IMR-90 (cell line): Measurements from ENCODE around the gene EDDM13. TPM values are rescaled to one million over a fixed set of nuclear protein-coding genes. Genes with fewer than 3 reads are reported as not detected.
"Not testable (repeated sequence)": the region's sequence is repeated elsewhere in the genome, so short reads cannot be mapped to it uniquely, and the experiment has no call there.

ENCODE experiments used
- ATAC-seq: fragments of 200-7000 bp; cut with Tn5 transposase; 2 replicates; pipeline ENCODE4 v1.9.1; 2020; ENCODE audit warnings: low read depth, mild to moderate bottlenecking, moderate library complexity
- BruUV-seq: library from RNA; stranded (reverse); fragments of 400-500 nt; replicated peaks from 2 replicates; lab custom pipeline; 2021; lab: Mats Ljungman, UMichigan
- CTCF ChIA-PET: fragments of 300-600 bp; formaldehyde crosslinking; extraction: SDS; loops from one replicate; lab custom pipeline; 2021; ENCODE audit warnings: antibody characterized with exemption; lab: Yijun Ruan, JAX
- POLR2A ChIA-PET: fragments of 300-600 bp; sonication (Branson Sonifier 250); formaldehyde crosslinking; loops from one replicate; lab custom pipeline; 2022; ENCODE audit warnings: antibody characterized with exemption; ENCODE audit not compliant: unreplicated experiment; lab: Charles Lee
- DNase-seq: peaks from one replicate; pipeline ENCODE4 v3.0.0; 2013
- H2AFZ ChIP-seq: replicated peaks from 2 replicates; pipeline ENCODE3; 2013; ENCODE audit warnings: low read length, mild to moderate bottlenecking; ENCODE audit not compliant: poor library complexity
- H2AK5ac ChIP-seq: 2 replicates; pipeline ENCODE4 v1.6.1; 2013; ENCODE audit warnings: low read depth, low read length, inconsistent platforms
- H2AK9ac ChIP-seq: replicated peaks from 2 replicates; pipeline ENCODE3; 2013; ENCODE audit warnings: mild to moderate bottlenecking, low read depth, low read length, moderate library complexity; ENCODE audit not compliant: poor library complexity
- H2BK120ac ChIP-seq: 2 replicates; pipeline ENCODE4 v1.6.1; 2013; ENCODE audit warnings: low read depth, low read length, inconsistent platforms
- H2BK15ac ChIP-seq: 3 replicates; pipeline ENCODE4 v1.6.1; 2013; ENCODE audit warnings: low read depth, low read length, inconsistent platforms
- H2BK20ac ChIP-seq: 2 replicates; pipeline ENCODE4 v1.6.1; 2013; ENCODE audit warnings: low read depth, mild to moderate bottlenecking, inconsistent platforms, low read length, moderate library complexity
- H2BK5ac ChIP-seq: 2 replicates; pipeline ENCODE4 v1.6.1; 2013; ENCODE audit warnings: mild to moderate bottlenecking, low read depth, low read length, inconsistent platforms; ENCODE audit not compliant: poor library complexity, severe bottlenecking
- H3K14ac ChIP-seq: replicated peaks from 2 replicates; pipeline ENCODE4 v1.6.1; 2013; ENCODE audit warnings: low read depth, low read length, inconsistent platforms
- H3K18ac ChIP-seq: 2 replicates; pipeline ENCODE4 v1.6.1; 2013; ENCODE audit warnings: low read depth, low read length, control low read depth
- H3K23ac ChIP-seq: 2 replicates; pipeline ENCODE4 v1.6.1; 2013; ENCODE audit warnings: low read depth, low read length, inconsistent platforms
- H3K27ac ChIP-seq: 2 replicates; pipeline ENCODE4 v1.5.1; 2013; ENCODE audit warnings: mild to moderate bottlenecking, control low read depth, low read length; ENCODE audit not compliant: insufficient read depth
- H3K27me3 ChIP-seq: 2 replicates; pipeline ENCODE4 v1.6.1; 2013; ENCODE audit warnings: low read length; ENCODE audit not compliant: control insufficient read depth, insufficient read depth
- H3K36me3 ChIP-seq: 2 replicates; pipeline ENCODE4 v1.6.1; 2013; ENCODE audit warnings: low read length, mixed read lengths; ENCODE audit not compliant: control insufficient read depth, insufficient read depth
- H3K4ac ChIP-seq: 2 replicates; pipeline ENCODE4 v1.6.1; 2013; ENCODE audit warnings: low read depth, low read length, inconsistent platforms
- H3K4me1 ChIP-seq: 2 replicates; pipeline ENCODE4 v1.6.1; 2013; ENCODE audit warnings: low read length, mixed read lengths; ENCODE audit not compliant: control insufficient read depth, insufficient read depth
- H3K4me2 ChIP-seq: 2 replicates; pipeline ENCODE4 v1.6.1; 2013; ENCODE audit warnings: low read depth, mild to moderate bottlenecking, control low read depth, low read length, moderate library complexity
- H3K4me3 ChIP-seq: 2 replicates; pipeline ENCODE4 v1.5.1; 2013; ENCODE audit warnings: low read depth, mild to moderate bottlenecking, control low read depth, low read length, moderate library complexity; ENCODE audit not compliant: insufficient read depth
- H3K56ac ChIP-seq: 2 replicates; pipeline ENCODE4 v1.6.1; 2013; ENCODE audit warnings: low read length, inconsistent platforms; ENCODE audit not compliant: insufficient read depth; ENCODE audit errors: extremely low read depth
- H3K79me1 ChIP-seq, 2 experiments: 2 replicates each; pipeline ENCODE4 v1.6.1; 2013; ENCODE audit warnings: low read length in 2 of 2, inconsistent platforms in 1 of 2, low read depth in 1 of 2
- H3K9ac ChIP-seq: 2 replicates; pipeline ENCODE4 v1.6.1; 2013; ENCODE audit warnings: low read depth, low read length, control low read depth
- H3K9me1 ChIP-seq: 2 replicates; pipeline ENCODE4 v1.6.1; 2013; ENCODE audit warnings: low read length, inconsistent platforms; ENCODE audit not compliant: insufficient read depth
- H3K9me3 ChIP-seq: 2 replicates; pipeline ENCODE4 v1.6.1; 2013; ENCODE audit warnings: low read length; ENCODE audit not compliant: control insufficient read depth, insufficient read depth
- H4K20me1 ChIP-seq: 2 replicates; pipeline ENCODE4 v1.6.1; 2013; ENCODE audit warnings: low read length, inconsistent platforms; ENCODE audit not compliant: insufficient read depth
- H4K5ac ChIP-seq: 2 replicates; pipeline ENCODE4 v1.6.1; 2013; ENCODE audit warnings: mild to moderate bottlenecking, low read depth, low read length, control low read depth
- H4K8ac ChIP-seq, 2 experiments: 2 replicates each; pipeline ENCODE4 v1.6.1; 2013; ENCODE audit warnings: low read depth in 2 of 2, low read length in 2 of 2, control low read depth in 1 of 2, inconsistent platforms in 1 of 2
- H4K91ac ChIP-seq: 2 replicates; pipeline ENCODE4 v1.6.1; 2013; ENCODE audit warnings: low read depth, low read length, inconsistent platforms; ENCODE audit not compliant: insufficient read depth
- BHLHE40 ChIP-seq: fragments of 150-350 bp; IDR thresholded peaks from 2 replicates; pipeline ENCODE4 v1.6.1; 2016; ENCODE audit warnings: mild to moderate bottlenecking, low read depth, low read length
- CHD1 ChIP-seq: IDR thresholded peaks from 2 replicates; pipeline ENCODE4 v1.6.1; 2012; ENCODE audit warnings: low read depth, low read length, improper control_type of control experiment
- FOS ChIP-seq: fragments of 150-350 bp; IDR thresholded peaks from 2 replicates; pipeline ENCODE4 v1.6.1; 2016; ENCODE audit warnings: low read depth, low read length
- WGBS, 2 experiments: methylation state at CpG; one replicate each; pipeline versions ENCODE4 v1.1.5 to v1.1.7; 2013; ENCODE audit warnings: missing lambda C conversion rate in 2 of 2; ENCODE audit not compliant: insufficient read length in 1 of 2; ENCODE audit errors: extremely low coverage in 2 of 2; 5-methylcytosine and 5-hydroxymethylcytosine counted together
- dilution Hi-C: fragments of 300-500 bp; cut with HindIII; formaldehyde crosslinking; loops from one replicate; pipeline ENCODE4 v1.14.3; 2018; ENCODE audit warnings: low sequenced_read_pairs; ENCODE audit not compliant: unreplicated experiment
- in situ Hi-C: fragments of 300-500 bp; cut with MboI; formaldehyde crosslinking; loops from 3 replicates; pipeline ENCODE4 v1.14.3; 2019; ENCODE audit warnings: low sequenced_read_pairs, inconsistent platforms, mixed read lengths
- intact Hi-C: fragments of 100-400 bp; cut with micrococcal nuclease; formaldehyde crosslinking; loops from 2 replicates; pipeline ENCODE4 v1.10.0; 2022
- polyA plus RNA-seq, 3 experiments: library from polyadenylated mRNA; depleted of rRNA; stranded (reverse); fragments of >200 nt; gene quantifications; 2 replicates each; pipeline ENCODE4 v1.2.3, GENCODE V29; 2012; ENCODE audit warnings: low replicate concordance in 1 of 3
- total RNA-seq: library from RNA; depleted of rRNA; stranded (reverse); fragments of >200 nt; gene quantifications from 2 replicates; pipeline ENCODE4 v1.2.3, GENCODE V29; 2012

Gene EDDM13
- total and polyA plus RNA-seq, 2 of the 4 experiments (the other 2 are of a cell fraction) = not detected

DNA sequence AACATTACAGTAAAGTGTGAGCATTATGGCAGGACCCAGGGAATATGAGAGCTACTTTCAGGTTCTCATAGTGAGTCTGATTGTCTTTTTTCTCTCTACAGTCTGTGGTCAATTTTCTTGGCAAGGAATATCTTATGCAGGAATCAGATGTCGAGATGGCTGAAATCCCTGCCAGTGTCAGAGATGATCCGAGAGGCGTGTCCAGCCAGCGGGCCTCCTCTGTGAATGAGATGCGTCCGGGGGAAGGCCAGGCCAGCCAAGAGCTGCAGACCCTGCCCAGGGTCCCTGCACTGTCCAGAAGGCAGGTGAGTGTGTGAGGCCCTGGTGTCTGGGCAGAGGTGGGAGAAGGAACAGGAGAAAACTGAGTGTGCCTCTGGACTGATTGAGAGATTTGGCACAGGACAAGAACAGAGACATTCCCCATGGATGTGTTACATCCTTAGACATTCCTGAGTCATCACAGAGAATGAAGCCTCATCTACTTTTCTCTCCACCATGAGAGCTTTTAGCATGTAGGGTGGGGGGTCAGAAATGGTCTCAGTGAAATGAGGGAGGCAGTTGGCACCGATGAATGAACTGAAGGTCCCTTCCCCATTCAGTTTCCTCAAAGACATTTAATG, 27.3 kb upstream of the EDDM13 start:
- H3K9me1 ChIP-seq = no peaks in the 10 kb centered on the region
- no peak overlapping the region for H4K8ac ChIP-seq
- no peak overlapping the region for H3K27ac ChIP-seq
- H2BK120ac ChIP-seq = no peak overlapping the region
- no peak overlapping the region for H4K5ac ChIP-seq
- no peak overlapping the region for H3K56ac ChIP-seq
- H2BK20ac ChIP-seq = no peak overlapping the region
- intact Hi-C loops = no loop called here
- peak; percentile 33 for DNase-seq
- no peak overlapping the region for H2AK9ac ChIP-seq
- no peaks in the 10 kb centered on the region for H3K4me1 ChIP-seq
- no TSS peak for BruUV-seq
- ATAC-seq = peak; percentile 63
- no peak overlapping the region for H4K91ac ChIP-seq
- H3K4me3 ChIP-seq = no peak overlapping the region
- H2AK5ac ChIP-seq = no peak overlapping the region
- WGBS, 2 experiments = 74% methylated on average over 4 of the region's 7 CpGs; no CpG with 5 or more reads in 1 of the 2 experiments
- TF ChIP-seq FOS (no peak), BHLHE40 (no peak), CHD1 (no peak)
- CTCF ChIA-PET = no interaction called here
- no peak overlapping the region for H3K9ac ChIP-seq
- no peak overlapping the region for H2BK15ac ChIP-seq
- POLR2A ChIA-PET = no interaction called here
- dilution Hi-C loops = no loop called here
- no peak overlapping the region for H2BK5ac ChIP-seq
- no peaks in the 10 kb centered on the region for H3K36me3 ChIP-seq
- no peak overlapping the region for H2AFZ ChIP-seq
- H3K18ac ChIP-seq = no peak overlapping the region
- H3K4me2 ChIP-seq = no peak overlapping the region
- in situ Hi-C loops = no loop called here
- H4K20me1 ChIP-seq = no peaks in the 10 kb centered on the region
- no peaks in the 10 kb centered on the region for H3K79me1 ChIP-seq
- no peak overlapping the region for H3K4ac ChIP-seq
- H3K9me3 ChIP-seq = peaks cover 11% of the 10 kb centered on the region
- H3K23ac ChIP-seq = no peak overlapping the region
- H3K27me3 ChIP-seq = no peaks in the 10 kb centered on the region
- no peak overlapping the region for H3K14ac ChIP-seq

DNA sequence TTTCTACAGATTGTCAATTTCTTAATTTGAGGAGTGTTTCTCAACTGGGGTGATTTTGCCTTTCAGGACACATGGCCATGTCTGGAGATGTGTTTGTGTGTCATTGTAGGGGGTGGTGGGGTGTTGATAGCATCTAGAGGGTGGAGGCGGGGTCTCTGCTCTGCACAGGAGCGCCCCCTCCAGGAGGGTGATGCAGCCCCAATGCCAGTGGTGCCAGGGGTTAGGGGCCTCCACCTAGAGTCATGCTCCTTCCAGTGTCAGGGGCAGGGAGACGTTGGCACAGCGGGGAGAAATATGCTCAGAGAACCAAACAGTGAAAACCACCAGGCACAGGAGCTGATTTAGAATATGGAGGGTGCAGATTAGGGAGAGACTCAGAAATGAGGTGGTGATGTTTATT, 26.8 kb upstream of the EDDM13 start:
- H2BK5ac ChIP-seq, H4K8ac ChIP-seq, BruUV-seq, dilution Hi-C loops, ATAC-seq, H3K9me1 ChIP-seq, H3K14ac ChIP-seq, H3K9ac ChIP-seq, CTCF ChIA-PET, H3K56ac ChIP-seq, H3K9me3 ChIP-seq, POLR2A ChIA-PET, H3K23ac ChIP-seq, DNase-seq, H2AFZ ChIP-seq, H2AK5ac ChIP-seq, H3K4me3 ChIP-seq, H3K27ac ChIP-seq, H4K5ac ChIP-seq, H3K27me3 ChIP-seq, H2BK15ac ChIP-seq, H3K4me2 ChIP-seq, in situ Hi-C loops, H3K36me3 ChIP-seq, H2AK9ac ChIP-seq, intact Hi-C loops, H3K18ac ChIP-seq, H3K4ac ChIP-seq, H3K4me1 ChIP-seq, H2BK120ac ChIP-seq, H4K91ac ChIP-seq, H4K20me1 ChIP-seq, H3K79me1 ChIP-seq, H2BK20ac ChIP-seq: not testable (repeated sequence)
- WGBS, 2 experiments = no CpG with 5 or more reads among the region's 4 CpGs
